Ishikawa (cell line): ENCODE results near the gene RGS5.

ENCODE experiments used
- CEBPB ChIP-seq: IDR thresholded peaks from 2 replicates; pipeline ENCODE4 v1.6.1; 2012
- CREB1 ChIP-seq: IDR thresholded peaks from 2 replicates; pipeline ENCODE4 v1.6.1; 2012; ENCODE audit warnings: low read depth
- EGR1 ChIP-seq: IDR thresholded peaks from 2 replicates; pipeline ENCODE4 v1.6.1; 2012
- EP300 ChIP-seq: IDR thresholded peaks from 2 replicates; pipeline ENCODE4 v1.6.1; 2012; ENCODE audit warnings: borderline replicate concordance
- FOXM1 ChIP-seq: IDR thresholded peaks from 2 replicates; pipeline ENCODE4 v1.6.1; 2012; ENCODE audit warnings: low read depth, borderline replicate concordance
- NFIC ChIP-seq: IDR thresholded peaks from 2 replicates; pipeline ENCODE4 v1.6.1; 2012
- RAD21 ChIP-seq: IDR thresholded peaks from 2 replicates; pipeline ENCODE4 v1.6.1; 2012; ENCODE audit warnings: low read depth
- REST ChIP-seq: IDR thresholded peaks from 2 replicates; pipeline ENCODE4 v1.6.1; 2012; ENCODE audit warnings: low read depth, mild to moderate bottlenecking
- TAF1 ChIP-seq: IDR thresholded peaks from 2 replicates; pipeline ENCODE4 v1.6.1; 2012; ENCODE audit warnings: low read depth, mild to moderate bottlenecking
- TCF12 ChIP-seq: IDR thresholded peaks from 2 replicates; pipeline ENCODE4 v1.6.1; 2012; ENCODE audit warnings: low read depth
- TEAD4 ChIP-seq: IDR thresholded peaks from 2 replicates; pipeline ENCODE4 v1.6.1; 2012
- YY1 ChIP-seq: IDR thresholded peaks from 2 replicates; pipeline ENCODE4 v1.6.1; 2012; ENCODE audit warnings: low read depth
- ZBTB7A ChIP-seq: IDR thresholded peaks from 2 replicates; pipeline ENCODE4 v1.6.1; 2012; ENCODE audit warnings: low read depth
- TF ChIP-seq, protein P1 (sequence below): IDR thresholded peaks from 2 replicates; pipeline ENCODE4 v1.6.1; 2012
- TF ChIP-seq, protein P2 (sequence below): IDR thresholded peaks from 2 replicates; pipeline ENCODE4 v1.6.1; 2012

Gene RGS5

GRCh38 chr1:163174524-163175437, 27.9 kb downstream of the RGS5 start:
- TF ChIP-seq EP300 (no peak), RAD21 (peak; percentile 92)

- TF ChIP-seq NFIC, result no peak
- no peak for TF ChIP-seq EP300
- no peak for TF ChIP-seq TAF1
- TF ChIP-seq REST, result no peak
- TF ChIP-seq ZBTB7A, result no peak
- no peak for TF ChIP-seq YY1
- TF ChIP-seq, protein P1, sequence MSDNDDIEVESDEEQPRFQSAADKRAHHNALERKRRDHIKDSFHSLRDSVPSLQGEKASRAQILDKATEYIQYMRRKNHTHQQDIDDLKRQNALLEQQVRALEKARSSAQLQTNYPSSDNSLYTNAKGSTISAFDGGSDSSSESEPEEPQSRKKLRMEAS, result no peak
- no peak for TF ChIP-seq EGR1
- no peak for TF ChIP-seq CREB1
- TF ChIP-seq CEBPB, result no peak
- no peak for TF ChIP-seq TEAD4
- no peak for TF ChIP-seq RAD21
- TF ChIP-seq, protein P2, sequence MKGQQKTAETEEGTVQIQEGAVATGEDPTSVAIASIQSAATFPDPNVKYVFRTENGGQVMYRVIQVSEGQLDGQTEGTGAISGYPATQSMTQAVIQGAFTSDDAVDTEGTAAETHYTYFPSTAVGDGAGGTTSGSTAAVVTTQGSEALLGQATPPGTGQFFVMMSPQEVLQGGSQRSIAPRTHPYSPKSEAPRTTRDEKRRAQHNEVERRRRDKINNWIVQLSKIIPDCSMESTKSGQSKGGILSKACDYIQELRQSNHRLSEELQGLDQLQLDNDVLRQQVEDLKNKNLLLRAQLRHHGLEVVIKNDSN, result no peak
These were observed 29.6 kb downstream of the RGS5 start for GRCh38 chr1:163173121-163173520.

GRCh38 chr1:163172596-163172995, 30.1 kb downstream of the RGS5 start:
- TF ChIP-seq FOXM1, result no peak
- no peak for TF ChIP-seq TAF1
- TF ChIP-seq NFIC, result no peak
- no peak for TF ChIP-seq CREB1
- TF ChIP-seq YY1, result no peak
- no peak for TF ChIP-seq CEBPB
- TF ChIP-seq REST, result no peak
- TF ChIP-seq, protein P1, result no peak
- TF ChIP-seq RAD21, result no peak
- TF ChIP-seq TEAD4, result no peak
- TF ChIP-seq, protein P2, result no peak
- no peak for TF ChIP-seq ZBTB7A
- TF ChIP-seq EGR1, result no peak
- TF ChIP-seq TCF12, result no peak
- no peak for TF ChIP-seq EP300

GRCh38 chr1:163171826-163172225, 30.9 kb downstream of the RGS5 start:
- TF ChIP-seq REST (no peak), CEBPB (no peak), NFIC (no peak), YY1 (no peak), TCF12 (no peak), CREB1 (no peak), TEAD4 (no peak), ZBTB7A (no peak), EP300 (no peak), RAD21 (no peak)
- TF ChIP-seq, protein P2, result no peak
- TF ChIP-seq, protein P1, result no peak
